ENCODE results near the gene NPSR1. TPM values are rescaled to one million over a fixed set of nuclear protein-coding genes. Genes with fewer than 3 reads are reported as not detected.

NPSR1 gene
- total and polyA plus RNA-seq, 12 donors = not detected

GRCh38 chr7:34750636-34751035 is 92.6 kb downstream of the NPSR1 start:
- DNase-seq (no peak), ATAC-seq (no peak)
- TF ChIP-seq, protein P1, sequence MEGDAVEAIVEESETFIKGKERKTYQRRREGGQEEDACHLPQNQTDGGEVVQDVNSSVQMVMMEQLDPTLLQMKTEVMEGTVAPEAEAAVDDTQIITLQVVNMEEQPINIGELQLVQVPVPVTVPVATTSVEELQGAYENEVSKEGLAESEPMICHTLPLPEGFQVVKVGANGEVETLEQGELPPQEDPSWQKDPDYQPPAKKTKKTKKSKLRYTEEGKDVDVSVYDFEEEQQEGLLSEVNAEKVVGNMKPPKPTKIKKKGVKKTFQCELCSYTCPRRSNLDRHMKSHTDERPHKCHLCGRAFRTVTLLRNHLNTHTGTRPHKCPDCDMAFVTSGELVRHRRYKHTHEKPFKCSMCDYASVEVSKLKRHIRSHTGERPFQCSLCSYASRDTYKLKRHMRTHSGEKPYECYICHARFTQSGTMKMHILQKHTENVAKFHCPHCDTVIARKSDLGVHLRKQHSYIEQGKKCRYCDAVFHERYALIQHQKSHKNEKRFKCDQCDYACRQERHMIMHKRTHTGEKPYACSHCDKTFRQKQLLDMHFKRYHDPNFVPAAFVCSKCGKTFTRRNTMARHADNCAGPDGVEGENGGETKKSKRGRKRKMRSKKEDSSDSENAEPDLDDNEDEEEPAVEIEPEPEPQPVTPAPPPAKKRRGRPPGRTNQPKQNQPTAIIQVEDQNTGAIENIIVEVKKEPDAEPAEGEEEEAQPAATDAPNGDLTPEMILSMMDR (IDR thresholded peaks at IDR 0.05) = no peak
- Histone ChIP-seq H3K4me1 (peaks cover 0 to 23% (median 5%) of the 10 kb centered on the region in 9 donors), H3K9me3 (no peaks in the 10 kb centered on the region), H3K4me3 (no peak overlapping the region), H3K27me3 (no peaks in the 10 kb centered on the region), H3K36me3 (no peaks in the 10 kb centered on the region), H3K27ac (no peak overlapping the region)
- intact Hi-C loops (cut with DNase I) = no loop called here
- WGBS, 2 donors = 79 to 80% methylated on average over 2 of the region's 2 CpGs

- Histone ChIP-seq H3K36me3 (no peaks in the 10 kb centered on the region), H3K27ac (no peak overlapping the region), H3K27me3 (no peaks in the 10 kb centered on the region), H3K9me3 (no peaks in the 10 kb centered on the region), H3K4me1 (peaks cover 0 to 22% (median 5%) of the 10 kb centered on the region in 9 donors), H3K4me3 (no peak overlapping the region)
- DNase-seq = no peak
- intact Hi-C loops (cut with DNase I) = no loop called here
- TF ChIP-seq, protein P1 (IDR thresholded peaks at IDR 0.05) = no peak
- ATAC-seq = no peak
- WGBS, 2 donors = 92 to 94% methylated on average over 11 of the region's 11 CpGs
Measured at GRCh38 chr7:34751725-34752643, 94.0 kb downstream of the NPSR1 start.

DNA sequence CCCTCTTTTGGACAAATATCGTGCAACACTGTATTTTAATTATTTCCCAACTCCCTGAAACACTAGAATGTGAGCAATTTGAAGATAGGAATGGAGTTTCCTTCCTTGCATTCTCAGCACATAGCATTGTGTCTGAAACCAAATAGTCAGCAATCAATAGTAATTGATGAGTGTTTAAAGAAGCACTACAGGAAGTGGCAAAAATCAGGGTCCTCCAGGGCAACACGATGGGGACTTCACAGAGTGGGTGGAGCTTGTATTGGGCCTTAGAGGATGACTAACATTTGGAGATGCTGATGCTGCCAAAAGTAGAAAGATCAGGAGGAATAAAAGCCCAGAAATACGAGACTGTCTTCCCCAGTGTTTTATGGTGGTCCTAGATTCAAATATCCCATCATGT is 94.9 kb downstream of the NPSR1 start:
- Histone ChIP-seq H3K4me1 (peaks cover 0 to 13% (median 3%) of the 10 kb centered on the region in 9 donors), H3K27me3 (no peaks in the 10 kb centered on the region), H3K36me3 (no peaks in the 10 kb centered on the region), H3K9me3 (no peaks in the 10 kb centered on the region), H3K27ac (no peak overlapping the region), H3K4me3 (no peak overlapping the region)
- intact Hi-C loops (cut with DNase I) = no loop called here
- ATAC-seq = no peak
- 63 to 70% methylated on average over 3 of the region's 3 CpGs for WGBS, 2 donors
- DNase-seq = no peak
- TF ChIP-seq, protein P1 (IDR thresholded peaks at IDR 0.05) = no peak

GRCh38 chr7:34755008-34755407 is 97.0 kb downstream of the NPSR1 start:
- H3K27me3 ChIP-seq = no peaks in the 10 kb centered on the region
- no peaks in the 10 kb centered on the region for H3K4me1 ChIP-seq
- no peak for DNase-seq
- TF ChIP-seq, protein P1 (IDR thresholded peaks at IDR 0.05) = no peak
- H3K9me3 ChIP-seq = no peaks in the 10 kb centered on the region
- intact Hi-C loops (cut with DNase I) = no loop called here
- no peaks in the 10 kb centered on the region for H3K36me3 ChIP-seq
- WGBS, 2 donors = 84 to 86% methylated on average over 2 of the region's 2 CpGs
- no peak overlapping the region for H3K27ac ChIP-seq
- no peak for ATAC-seq
- no peak overlapping the region for H3K4me3 ChIP-seq
